ENCODE data around the gene LIM2.
"Not testable (repeated sequence)": the region's sequence is repeated elsewhere in the genome, so short reads cannot be mapped to it uniquely, and the experiment has no call there.

LIM2 gene

DNA sequence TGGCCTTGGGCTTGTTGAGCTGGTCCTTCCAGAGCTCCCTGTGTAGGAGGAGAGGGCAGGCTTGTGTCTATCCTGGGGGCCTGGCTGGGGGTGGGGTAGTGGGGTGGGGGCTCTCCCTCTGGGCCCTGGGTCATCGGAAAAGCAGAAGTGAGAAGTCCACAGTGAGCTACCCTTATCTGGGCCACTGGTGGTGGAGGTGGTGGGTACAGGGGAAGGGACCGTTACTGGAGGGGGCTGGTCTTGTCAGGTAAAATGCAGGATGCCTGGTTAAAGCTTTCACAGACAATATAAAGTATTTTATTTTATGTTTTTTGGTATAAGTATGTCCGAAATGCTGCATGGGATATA, 30.0 kb upstream of the LIM2 start:
- Histone ChIP-seq H3K27ac (ENCODE audit: poor library complexity, severe bottlenecking) (no peak overlapping the region), H3K9me3 (ENCODE audit: severe bottlenecking) (no peaks in the 10 kb centered on the region), H3K36me3 (ENCODE audit: low read depth) (no peaks in the 10 kb centered on the region), H3K4me1 (ENCODE audit: insufficient read depth, poor library complexity, severe bottlenecking) (no peaks in the 10 kb centered on the region), H3K27me3 (ENCODE audit: insufficient read depth, poor library complexity, severe bottlenecking) (peaks cover 5% of the 10 kb centered on the region), H3K4me3 (ENCODE audit: severe bottlenecking) (no peak overlapping the region)
- TF ChIP-seq, protein P1, sequence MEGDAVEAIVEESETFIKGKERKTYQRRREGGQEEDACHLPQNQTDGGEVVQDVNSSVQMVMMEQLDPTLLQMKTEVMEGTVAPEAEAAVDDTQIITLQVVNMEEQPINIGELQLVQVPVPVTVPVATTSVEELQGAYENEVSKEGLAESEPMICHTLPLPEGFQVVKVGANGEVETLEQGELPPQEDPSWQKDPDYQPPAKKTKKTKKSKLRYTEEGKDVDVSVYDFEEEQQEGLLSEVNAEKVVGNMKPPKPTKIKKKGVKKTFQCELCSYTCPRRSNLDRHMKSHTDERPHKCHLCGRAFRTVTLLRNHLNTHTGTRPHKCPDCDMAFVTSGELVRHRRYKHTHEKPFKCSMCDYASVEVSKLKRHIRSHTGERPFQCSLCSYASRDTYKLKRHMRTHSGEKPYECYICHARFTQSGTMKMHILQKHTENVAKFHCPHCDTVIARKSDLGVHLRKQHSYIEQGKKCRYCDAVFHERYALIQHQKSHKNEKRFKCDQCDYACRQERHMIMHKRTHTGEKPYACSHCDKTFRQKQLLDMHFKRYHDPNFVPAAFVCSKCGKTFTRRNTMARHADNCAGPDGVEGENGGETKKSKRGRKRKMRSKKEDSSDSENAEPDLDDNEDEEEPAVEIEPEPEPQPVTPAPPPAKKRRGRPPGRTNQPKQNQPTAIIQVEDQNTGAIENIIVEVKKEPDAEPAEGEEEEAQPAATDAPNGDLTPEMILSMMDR (IDR thresholded peaks at IDR 0.05; ENCODE audit: poor library complexity, severe bottlenecking) = no peak
- no peak for ATAC-seq (ENCODE audit: low read depth)
- DNase-seq (ENCODE audit: low spot score) = no peak

DNA sequence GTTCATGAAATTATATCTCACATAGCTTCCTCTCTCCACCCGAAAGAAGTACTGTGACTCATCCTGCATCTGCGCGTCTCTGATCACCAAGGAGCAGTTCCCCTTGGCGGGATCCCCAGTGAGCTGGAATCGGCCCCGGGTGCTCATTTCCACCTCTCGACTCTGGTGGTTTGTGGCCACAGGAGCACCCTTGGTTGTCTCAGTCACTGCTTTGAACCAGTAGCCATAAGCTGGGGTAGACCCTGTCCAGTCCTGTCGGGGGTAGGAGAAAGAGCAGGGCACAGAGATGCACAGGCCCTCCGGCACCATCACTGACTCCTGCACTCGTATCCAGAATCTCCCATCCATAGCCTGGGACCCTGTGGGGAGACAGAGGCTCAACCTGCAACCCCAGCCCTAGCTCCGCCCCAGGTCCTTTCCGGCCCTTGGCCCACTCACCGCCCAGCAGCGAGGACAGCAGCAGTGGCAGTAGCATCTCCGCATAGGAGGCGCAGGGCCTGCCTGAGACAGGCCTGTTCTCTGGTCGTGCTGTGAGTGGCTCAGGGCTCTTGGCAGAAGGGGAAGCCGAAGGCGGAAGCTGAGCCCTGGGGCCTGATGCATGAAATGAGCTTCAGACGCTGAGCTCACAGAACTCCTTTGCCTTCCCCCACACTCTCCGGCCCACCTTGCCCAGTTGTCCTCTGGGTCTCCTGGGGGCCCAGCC, 29.5 kb upstream of the LIM2 start, which contains the start of gene SIGLEC10:
SIGLEC10 (minus strand) TSS at position 536 of the 703 bp plus-strand sequence; CDS start at position 475, 61 bp downstream.
- Histone ChIP-seq H3K27ac (ENCODE audit: poor library complexity, severe bottlenecking) (no peak within 1 kb of the TSS), H3K27me3 (ENCODE audit: insufficient read depth, poor library complexity, severe bottlenecking) (peaks cover 5% of the 10 kb centered on the region), H3K9me3 (ENCODE audit: severe bottlenecking) (no peaks in the 10 kb centered on the region), H3K4me1 (ENCODE audit: insufficient read depth, poor library complexity, severe bottlenecking) (no peaks in the 10 kb centered on the region), H3K4me3 (ENCODE audit: severe bottlenecking) (no peak within 1 kb of the TSS), H3K36me3 (ENCODE audit: low read depth) (no peaks in the 10 kb centered on the region)
- ATAC-seq (ENCODE audit: low read depth) = no peak; the same call in 2 of the 3 replicates
- no peak for DNase-seq (ENCODE audit: low spot score)
- TF ChIP-seq, protein P1 (IDR thresholded peaks at IDR 0.05; ENCODE audit: poor library complexity, severe bottlenecking) = no peak

DNA sequence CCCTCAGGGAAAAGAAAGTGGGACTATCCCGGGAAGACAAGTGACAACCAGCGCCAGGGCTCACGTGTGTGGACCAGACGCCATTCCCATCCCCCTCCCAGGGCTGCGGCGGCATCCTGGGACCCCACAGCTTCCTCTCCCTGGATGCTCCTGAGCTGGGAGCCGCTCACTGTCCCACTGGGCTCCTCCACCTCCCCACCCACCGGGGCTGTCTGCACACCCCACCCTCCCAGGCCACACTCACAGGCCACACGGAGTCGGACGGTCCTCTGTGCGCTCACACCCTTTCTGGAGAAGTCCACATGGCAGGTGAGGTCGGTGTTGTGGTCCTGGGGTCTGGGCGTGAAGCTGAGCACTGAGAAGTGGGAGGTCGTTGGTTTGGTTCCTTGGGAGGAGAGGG, 28.6 kb upstream of the LIM2 start:
- H3K36me3 ChIP-seq (ENCODE audit: low read depth); H3K27ac ChIP-seq (ENCODE audit: poor library complexity, severe bottlenecking); DNase-seq (ENCODE audit: low spot score); ATAC-seq (ENCODE audit: low read depth); H3K9me3 ChIP-seq (ENCODE audit: severe bottlenecking); H3K27me3 ChIP-seq (ENCODE audit: insufficient read depth, poor library complexity, severe bottlenecking); H3K4me3 ChIP-seq (ENCODE audit: severe bottlenecking); H3K4me1 ChIP-seq (ENCODE audit: insufficient read depth, poor library complexity, severe bottlenecking): not testable (repeated sequence)

DNA sequence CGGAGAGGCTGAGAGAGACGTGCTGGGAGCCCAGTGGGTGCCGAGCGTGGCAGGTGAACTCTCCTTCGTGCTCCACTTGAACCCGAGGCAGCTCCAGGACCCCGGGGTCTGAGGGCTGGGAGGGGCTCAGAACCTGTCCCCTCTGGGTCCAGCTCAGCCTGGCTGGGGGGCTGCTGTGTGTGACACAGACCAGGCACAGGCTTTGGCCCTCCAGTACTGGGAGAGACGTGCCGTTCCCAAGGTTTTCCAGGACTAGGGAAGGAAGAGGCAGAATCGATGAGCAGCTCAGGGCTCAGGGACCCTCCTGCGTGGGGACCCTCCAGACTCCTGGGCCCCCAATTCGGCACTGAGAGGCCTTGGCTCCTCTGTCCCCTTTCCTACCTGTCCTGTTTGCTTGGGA, 27.4 kb upstream of the LIM2 start:
- H3K9me3 ChIP-seq (ENCODE audit: severe bottlenecking) = no peaks in the 10 kb centered on the region
- no peak overlapping the region for H3K4me3 ChIP-seq (ENCODE audit: severe bottlenecking)
- H3K27ac ChIP-seq (ENCODE audit: poor library complexity, severe bottlenecking) = no peak overlapping the region
- H3K27me3 ChIP-seq (ENCODE audit: insufficient read depth, poor library complexity, severe bottlenecking) = no peaks in the 10 kb centered on the region
- no peak for DNase-seq (ENCODE audit: low spot score)
- no peak for ATAC-seq (ENCODE audit: low read depth)
- TF ChIP-seq, protein P1 (IDR thresholded peaks at IDR 0.05; ENCODE audit: poor library complexity, severe bottlenecking) = no peak
- H3K36me3 ChIP-seq (ENCODE audit: low read depth) = no peaks in the 10 kb centered on the region
- no peaks in the 10 kb centered on the region for H3K4me1 ChIP-seq (ENCODE audit: insufficient read depth, poor library complexity, severe bottlenecking)

DNA sequence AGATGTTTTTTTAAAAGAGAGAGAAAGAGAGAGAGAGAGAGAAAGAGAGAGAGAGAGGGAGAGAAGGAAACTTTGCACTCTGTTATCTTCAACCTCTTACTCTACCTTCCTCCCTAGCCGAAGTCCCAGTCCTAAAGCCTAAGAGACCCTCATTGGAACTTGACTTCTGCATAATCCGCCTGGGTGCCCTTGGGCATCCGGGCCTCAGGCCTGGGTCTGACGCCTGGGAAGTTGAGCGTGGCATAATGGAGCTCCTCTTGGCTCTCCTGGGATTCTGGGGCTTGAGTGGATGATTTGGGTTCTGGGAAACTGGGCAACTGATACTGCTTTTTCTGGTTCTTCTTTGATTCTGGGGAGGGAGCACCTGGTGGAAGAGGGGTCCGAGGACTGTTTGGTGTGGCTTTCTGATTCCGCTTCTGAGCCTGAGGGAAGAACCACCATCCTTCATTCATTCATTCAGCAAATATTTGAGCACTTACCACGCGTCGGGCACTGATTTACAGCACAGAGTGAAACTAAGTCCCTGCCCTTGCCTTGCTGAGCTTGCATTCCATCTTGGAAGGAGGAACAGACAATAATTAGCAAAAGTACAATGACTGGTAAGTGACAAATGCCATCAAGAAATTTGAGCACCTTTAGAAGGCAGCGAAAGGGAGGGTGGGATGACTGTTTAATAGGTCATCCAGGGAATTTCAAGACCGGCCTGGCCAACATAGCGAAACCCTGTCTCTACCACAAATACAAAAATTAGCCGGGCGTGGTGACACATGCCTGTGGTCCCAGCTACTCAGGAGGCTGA, 23.4 kb upstream of the LIM2 start:
- Histone ChIP-seq H3K4me1 (ENCODE audit: insufficient read depth, poor library complexity, severe bottlenecking) (no peaks in the 10 kb centered on the region), H3K9me3 (ENCODE audit: severe bottlenecking) (no peaks in the 10 kb centered on the region), H3K27me3 (ENCODE audit: insufficient read depth, poor library complexity, severe bottlenecking) (no peaks in the 10 kb centered on the region), H3K27ac (ENCODE audit: poor library complexity, severe bottlenecking) (no peak overlapping the region), H3K4me3 (ENCODE audit: severe bottlenecking) (no peak overlapping the region), H3K36me3 (ENCODE audit: low read depth) (no peaks in the 10 kb centered on the region)
- TF ChIP-seq, protein P1 (IDR thresholded peaks at IDR 0.05; ENCODE audit: poor library complexity, severe bottlenecking) = no peak
- no peak for ATAC-seq (ENCODE audit: low read depth)
- no peak for DNase-seq (ENCODE audit: low spot score)

Measured in RWPE2 (cell line).